Upper lobe of right lung (tissue), 1 donor: ENCODE measurements around the gene DTWD2. TPM values are rescaled to one million over a fixed set of nuclear protein-coding genes. Genes with fewer than 3 reads are reported as not detected.
"Not testable (repeated sequence)": the region's sequence is repeated elsewhere in the genome, so short reads cannot be mapped to it uniquely, and the experiment has no call there.

Source experiments
- ATAC-seq: fragments of 200-7000 bp; cut with Tn5 transposase; one replicate; pipeline ENCODE4 v1.9.1; 2020; ENCODE audit warnings: mild to moderate bottlenecking, moderate library complexity
- DNase-seq: peaks from one replicate; pipeline ENCODE4 v3.0.0-alpha.2; 2020
- H3K27ac ChIP-seq: fragments of 200-600 bp; one replicate; pipeline ENCODE4 v1.8.0; 2022
- H3K27me3 ChIP-seq: fragments of 200-600 bp; one replicate; pipeline ENCODE4 v1.8.0; 2022; ENCODE audit warnings: mild to moderate bottlenecking
- H3K36me3 ChIP-seq: fragments of 200-600 bp; one replicate; pipeline ENCODE4 v1.8.0; 2022
- H3K4me1 ChIP-seq: fragments of 200-600 bp; one replicate; pipeline ENCODE4 v1.8.0; 2022
- H3K4me3 ChIP-seq: fragments of 200-600 bp; one replicate; pipeline ENCODE4 v1.8.0; 2022; ENCODE audit warnings: mild to moderate bottlenecking
- H3K9me3 ChIP-seq: fragments of 200-600 bp; one replicate; pipeline ENCODE4 v1.8.0; 2022
- intact Hi-C: fragments of 100-400 bp; cut with DNase I; formaldehyde crosslinking; loops from one replicate; pipeline ENCODE4 v1.11.0; 2022
- total RNA-seq: library from RNA; stranded (reverse); fragmentation: NEBNext Ultra II Directional; extraction: Animal tissue kit (Norgen Biotek cat#: 25700); gene quantifications from one replicate; pipeline ENCODE4 v1.2.1, GENCODE V29; 2021
- TF ChIP-seq, protein P1 (sequence below): fragments of 200-600 bp; IDR thresholded peaks from one replicate; pipeline ENCODE4 v1.8.0; 2022; ENCODE audit warnings: antibody characterized with exemption
- donor health status: DM: no; HTN: yes; CAD: no; lungs with severe emphysema.

Gene DTWD2
- total RNA-seq, 1 donor from 2014 or later = 8.5 TPM

GRCh38 chr5:118862596-118862995, 125.8 kb downstream of the DTWD2 start:
- no peaks in the 10 kb centered on the region for H3K9me3 ChIP-seq
- H3K4me3 ChIP-seq = no peak overlapping the region
- no peak overlapping the region for H3K27ac ChIP-seq
- DNase-seq = no peak
- no peaks in the 10 kb centered on the region for H3K36me3 ChIP-seq
- TF ChIP-seq, protein P1, sequence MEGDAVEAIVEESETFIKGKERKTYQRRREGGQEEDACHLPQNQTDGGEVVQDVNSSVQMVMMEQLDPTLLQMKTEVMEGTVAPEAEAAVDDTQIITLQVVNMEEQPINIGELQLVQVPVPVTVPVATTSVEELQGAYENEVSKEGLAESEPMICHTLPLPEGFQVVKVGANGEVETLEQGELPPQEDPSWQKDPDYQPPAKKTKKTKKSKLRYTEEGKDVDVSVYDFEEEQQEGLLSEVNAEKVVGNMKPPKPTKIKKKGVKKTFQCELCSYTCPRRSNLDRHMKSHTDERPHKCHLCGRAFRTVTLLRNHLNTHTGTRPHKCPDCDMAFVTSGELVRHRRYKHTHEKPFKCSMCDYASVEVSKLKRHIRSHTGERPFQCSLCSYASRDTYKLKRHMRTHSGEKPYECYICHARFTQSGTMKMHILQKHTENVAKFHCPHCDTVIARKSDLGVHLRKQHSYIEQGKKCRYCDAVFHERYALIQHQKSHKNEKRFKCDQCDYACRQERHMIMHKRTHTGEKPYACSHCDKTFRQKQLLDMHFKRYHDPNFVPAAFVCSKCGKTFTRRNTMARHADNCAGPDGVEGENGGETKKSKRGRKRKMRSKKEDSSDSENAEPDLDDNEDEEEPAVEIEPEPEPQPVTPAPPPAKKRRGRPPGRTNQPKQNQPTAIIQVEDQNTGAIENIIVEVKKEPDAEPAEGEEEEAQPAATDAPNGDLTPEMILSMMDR = no peak
- intact Hi-C loops = no loop called here
- ATAC-seq = no peak
- no peaks in the 10 kb centered on the region for H3K4me1 ChIP-seq
- H3K27me3 ChIP-seq = no peaks in the 10 kb centered on the region

- DNase-seq (no peak), ATAC-seq (peak; percentile 92)
- no peak overlapping the region for H3K27ac ChIP-seq
- TF ChIP-seq, protein P1 = no peak
- no peaks in the 10 kb centered on the region for H3K27me3 ChIP-seq
- peaks cover 2% of the 10 kb centered on the region for H3K9me3 ChIP-seq
- H3K4me3 ChIP-seq = no peak overlapping the region
- no peaks in the 10 kb centered on the region for H3K4me1 ChIP-seq
- intact Hi-C loops = no loop called here
- H3K36me3 ChIP-seq = no peaks in the 10 kb centered on the region
These were observed 130.6 kb downstream of the DTWD2 start for GRCh38 chr5:118857700-118858099.

GRCh38 chr5:118854819-118855218, 133.5 kb downstream of the DTWD2 start:
- intact Hi-C loops = no loop called here
- TF ChIP-seq, protein P1 = no peak

DNA sequence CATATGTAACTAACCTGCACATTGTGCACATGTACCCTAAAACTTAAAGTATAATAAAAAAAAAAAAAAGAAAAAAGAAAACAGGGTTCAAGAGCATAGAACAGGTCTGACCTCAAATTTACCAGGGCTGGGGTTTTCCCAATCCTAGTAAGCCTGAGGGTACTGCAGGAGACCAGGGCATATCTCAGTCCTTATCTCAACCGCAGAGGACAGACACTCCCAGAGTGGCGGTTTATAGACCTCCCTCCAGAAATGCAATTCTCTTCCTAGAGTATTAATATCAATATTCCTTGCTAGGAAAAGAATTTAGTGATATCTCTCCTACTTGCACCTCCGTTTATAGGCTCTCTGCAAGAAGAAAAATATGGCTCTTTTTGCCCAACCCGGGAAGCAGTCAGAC, 136.6 kb downstream of the DTWD2 start:
- ATAC-seq, DNase-seq, H3K27me3 ChIP-seq, H3K4me3 ChIP-seq, H3K4me1 ChIP-seq, H3K27ac ChIP-seq, H3K36me3 ChIP-seq, intact Hi-C loops: not testable (repeated sequence)
- peaks cover 11% of the 10 kb centered on the region for H3K9me3 ChIP-seq

More at GRCh38 chr5:118854819-118855218, 133.5 kb downstream of the DTWD2 start:
- no peak for ATAC-seq
- H3K4me3 ChIP-seq = no peak overlapping the region
- H3K9me3 ChIP-seq = peaks cover 11% of the 10 kb centered on the region
- H3K4me1 ChIP-seq = no peaks in the 10 kb centered on the region
- no peaks in the 10 kb centered on the region for H3K36me3 ChIP-seq
- no peak overlapping the region for H3K27ac ChIP-seq
- DNase-seq = no peak
- H3K27me3 ChIP-seq = no peaks in the 10 kb centered on the region

GRCh38 chr5:118849507-118849906, 138.8 kb downstream of the DTWD2 start:
- H3K4me3 ChIP-seq, H3K36me3 ChIP-seq, intact Hi-C loops, H3K4me1 ChIP-seq, ATAC-seq, H3K27me3 ChIP-seq, DNase-seq, H3K27ac ChIP-seq: not testable (repeated sequence)
- H3K9me3 ChIP-seq = peaks cover 11% of the 10 kb centered on the region

DNA sequence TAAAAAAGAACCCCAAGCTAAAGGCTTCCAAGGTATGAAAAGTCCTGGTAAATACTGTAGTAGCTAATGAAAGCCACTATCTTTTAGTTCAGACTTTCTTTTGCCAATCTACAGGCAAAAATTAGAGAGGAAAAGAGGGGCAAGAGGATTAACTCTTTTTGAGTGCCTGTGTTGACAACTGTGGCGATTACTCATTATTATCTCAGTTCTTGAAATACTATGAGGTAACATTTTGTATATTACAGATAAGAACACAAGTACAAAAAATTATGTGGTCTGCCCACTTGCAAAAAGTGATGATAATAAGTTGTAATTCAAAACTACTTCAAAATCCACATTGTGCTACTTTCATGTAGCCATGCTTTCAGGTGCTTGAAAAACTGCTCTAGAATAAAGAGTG, 144.0 kb downstream of the DTWD2 start:
- TF ChIP-seq, protein P1 = no peak
- H3K4me3 ChIP-seq = no peak overlapping the region
- no peaks in the 10 kb centered on the region for H3K36me3 ChIP-seq
- no peaks in the 10 kb centered on the region for H3K27me3 ChIP-seq
- no peak overlapping the region for H3K27ac ChIP-seq
- intact Hi-C loops = no loop called here
- H3K4me1 ChIP-seq = no peaks in the 10 kb centered on the region
- DNase-seq (no peak), ATAC-seq (no peak)
- no peaks in the 10 kb centered on the region for H3K9me3 ChIP-seq

DNA sequence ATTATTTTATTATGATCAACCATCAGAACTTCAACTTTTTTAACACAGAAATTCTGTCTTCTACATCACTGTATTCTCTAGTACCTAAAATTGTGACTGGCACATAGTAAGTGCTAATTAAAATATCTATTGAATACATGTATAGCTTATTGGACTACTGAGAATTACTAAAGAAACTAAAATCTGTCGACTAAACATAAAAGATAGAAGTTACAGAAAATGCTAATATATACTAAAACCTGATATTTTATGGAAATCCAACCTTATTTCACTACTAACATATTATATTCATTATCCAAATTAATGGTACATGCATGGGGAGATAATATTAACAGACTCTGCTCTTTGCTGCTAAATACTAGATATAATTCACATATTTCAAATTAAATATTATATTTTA, 153.6 kb downstream of the DTWD2 start:
- no peak overlapping the region for H3K4me3 ChIP-seq
- no peaks in the 10 kb centered on the region for H3K4me1 ChIP-seq
- no peaks in the 10 kb centered on the region for H3K9me3 ChIP-seq
- TF ChIP-seq, protein P1 = no peak
- no peak for ATAC-seq
- intact Hi-C loops = no loop called here
- no peaks in the 10 kb centered on the region for H3K36me3 ChIP-seq
- no peak overlapping the region for H3K27ac ChIP-seq
- DNase-seq = no peak
- H3K27me3 ChIP-seq = no peaks in the 10 kb centered on the region
